HepG2 (cell line): Measurements from ENCODE around the gene UCKL1. TPM values are rescaled to one million over a fixed set of nuclear protein-coding genes. Genes with fewer than 3 reads are reported as not detected.

Experiments
- EEA1 ChIP-seq: sonication (generic); formaldehyde crosslinking; IDR thresholded peaks from 2 replicates; pipeline ENCODE4 v1.5.1; 2020; ENCODE audit warnings: mild to moderate bottlenecking, missing genetic modification reagents, borderline replicate concordance
- FIP1L1 ChIP-seq: fragments of 200-400 bp; formaldehyde crosslinking; IDR thresholded peaks from 2 replicates; pipeline ENCODE4 v1.6.1; 2018; ENCODE audit warnings: low read depth, mild to moderate bottlenecking, low read length, moderate library complexity, borderline replicate concordance; ENCODE audit not compliant: insufficient read depth
- FOXO4 ChIP-seq: sonication (generic); formaldehyde crosslinking; conservative IDR thresholded peaks from 2 replicates; pipeline ENCODE4 v1.8.1; 2023; ENCODE audit warnings: missing genetic modification reagents
- GRHL1 ChIP-seq: sonication (generic); formaldehyde crosslinking; conservative IDR thresholded peaks from 2 replicates; pipeline ENCODE4 v1.8.0; 2022; ENCODE audit warnings: missing genetic modification reagents
- KDM5A ChIP-seq: fragments of 200-600 bp; sonication (generic); IDR thresholded peaks from 2 replicates; pipeline ENCODE4 v1.7.0; 2018; ENCODE audit warnings: antibody characterized with exemption, mild to moderate bottlenecking, low read length, borderline replicate concordance
- MED13 ChIP-seq: sonication (generic); formaldehyde crosslinking; IDR thresholded peaks from 2 replicates; pipeline ENCODE4 v1.5.0; 2020; ENCODE audit warnings: missing genetic modification reagents
- MXD3 ChIP-seq: IDR thresholded peaks from 2 replicates; pipeline ENCODE4 v1.6.1; 2016; ENCODE audit warnings: mild to moderate bottlenecking, missing biosample characterization, missing genetic modification reagents
- MYNN ChIP-seq: sonication (generic); formaldehyde crosslinking; IDR thresholded peaks from 2 replicates; pipeline ENCODE4 v1.4.0; 2020; ENCODE audit warnings: mild to moderate bottlenecking, low read depth, missing genetic modification reagents
- PATZ1 ChIP-seq: sonication (generic); formaldehyde crosslinking; IDR thresholded peaks from 2 replicates; pipeline ENCODE4 v1.4.0; 2020; ENCODE audit warnings: missing genetic modification reagents
- RNF219 ChIP-seq: sonication (generic); formaldehyde crosslinking; IDR thresholded peaks from 2 replicates; pipeline ENCODE4 v1.5.0; 2020; ENCODE audit warnings: mild to moderate bottlenecking, missing genetic modification reagents
- SALL2 ChIP-seq: sonication (generic); formaldehyde crosslinking; IDR thresholded peaks from 2 replicates; pipeline ENCODE4 v1.8.1; 2023; ENCODE audit warnings: mild to moderate bottlenecking, missing genetic modification reagents, inconsistent platforms
- SSRP1 ChIP-seq: IDR thresholded peaks from 2 replicates; pipeline ENCODE4 v1.6.1; 2016; ENCODE audit warnings: control low read depth
- ZBTB42 ChIP-seq: sonication (generic); formaldehyde crosslinking; IDR thresholded peaks from 2 replicates; pipeline ENCODE4 v1.5.0; 2020; ENCODE audit warnings: mild to moderate bottlenecking, missing genetic modification reagents
- ZIK1 ChIP-seq: sonication (generic); formaldehyde crosslinking; IDR thresholded peaks from 2 replicates; pipeline ENCODE4 v1.5.0; 2020; ENCODE audit warnings: mild to moderate bottlenecking, low read depth, missing genetic modification reagents, borderline replicate concordance
- ZNF468 ChIP-seq: sonication (generic); formaldehyde crosslinking; IDR thresholded peaks from 2 replicates; pipeline ENCODE4 v1.8.0; 2022; ENCODE audit warnings: mild to moderate bottlenecking, moderate library complexity, missing genetic modification reagents
- ZNF552 ChIP-seq: sonication (generic); formaldehyde crosslinking; IDR thresholded peaks from 2 replicates; pipeline ENCODE4 v1.9.0; 2022; ENCODE audit warnings: missing genetic modification reagents, mild to moderate bottlenecking, borderline replicate concordance
- ZNF562 ChIP-seq: sonication (generic); formaldehyde crosslinking; IDR thresholded peaks from 2 replicates; pipeline ENCODE4 v1.8.0; 2022; ENCODE audit warnings: missing genetic modification reagents, borderline replicate concordance
- ZNF670 ChIP-seq: sonication (generic); formaldehyde crosslinking; IDR thresholded peaks from 2 replicates; pipeline ENCODE4 v1.8.0; 2022; ENCODE audit warnings: mild to moderate bottlenecking, missing genetic modification reagents, borderline replicate concordance
- ZNF790 ChIP-seq: sonication (generic); formaldehyde crosslinking; IDR thresholded peaks from 2 replicates; pipeline ENCODE4 v1.8.0; 2022; ENCODE audit warnings: missing genetic modification reagents, mild to moderate bottlenecking, borderline replicate concordance
- polyA plus RNA-seq, 8 experiments: library from polyadenylated mRNA; depleted of rRNA in 3 of 8; stranded (reverse) in 7 of 8; unstranded in 1 of 8; fragments of >200 nt; fragmentation: Illumina TruSeq in 4 of 8; extraction: Trizol in 4 of 8; gene quantifications; 2 replicates each; pipeline versions ENCODE4 v1.2.1 to v1.2.3, GENCODE V29; 2011 to 2016; ENCODE audit warnings: low read depth in 4 of 8, missing spikeins in 1 of 8, mixed read lengths in 1 of 8; ENCODE audit not compliant: insufficient read depth in 1 of 8
- total RNA-seq, 5 experiments: library from RNA; depleted of rRNA; stranded (reverse); fragments of >200 nt; fragmentation: Illumina TruSeq; extraction: Trizol; gene quantifications; 2 replicates each; pipeline ENCODE4 v1.2.3, GENCODE V29; 2016; ENCODE audit warnings: low read depth in 1 of 5

UCKL1 gene
- total and polyA plus RNA-seq, 2 of the 13 experiments (the other 11 are each of a cell fraction or from before 2014, with no cell fraction given): 50.2 to 126 TPM

- no peak for TF ChIP-seq FOXO4 (CRISPR knock-in tag)
- TF ChIP-seq SALL2 (CRISPR knock-in tag): peak; percentile 88
- no peak for TF ChIP-seq ZNF552
- TF ChIP-seq ZNF468 (CRISPR knock-in tag): no peak
- no peak for TF ChIP-seq EEA1 (CRISPR knock-in tag)
- no peak for TF ChIP-seq ZBTB42
- peak; percentile 42 for TF ChIP-seq KDM5A
- 0 out of 2 replicates have a peak, but pooled peaks have one; percentile 49 for TF ChIP-seq ZNF790 (CRISPR knock-in tag)
- 0 out of 2 replicates have a peak, but pooled peaks have one; percentile 55 for TF ChIP-seq RNF219
- TF ChIP-seq ZNF670: no peak
- TF ChIP-seq MXD3: peak; percentile 30; the same call in 1 of the 2 replicates
- TF ChIP-seq MYNN: peak; percentile 79; the same call in 1 of the 2 replicates
- no peak for TF ChIP-seq MED13
- no peak for TF ChIP-seq SSRP1
- TF ChIP-seq GRHL1 (CRISPR knock-in tag): no peak
- peak; percentile 62 for TF ChIP-seq PATZ1
- TF ChIP-seq ZIK1 (CRISPR knock-in tag): no peak; the same call in 1 of the 2 replicates
- no peak for TF ChIP-seq ZNF562 (CRISPR knock-in tag)
- TF ChIP-seq FIP1L1: 0 out of 2 replicates have a peak, but pooled peaks have one; percentile 70
These were observed 59.7 kb downstream of the UCKL1 start (continued) for GRCh38 chr20:63896264-63897105.
